Neural cell (in vitro differentiated cells): Measurements from ENCODE around the gene ADGRB3. TPM values are rescaled to one million over a fixed set of nuclear protein-coding genes. Genes with fewer than 3 reads are reported as not detected.

Experiments used
- H2AFZ ChIP-seq: fragments of 200-600, 300-800 bp; sonication (generic), shearing (Covaris generic); 2 replicates; pipeline ENCODE4 v1.6.0; 2014; ENCODE audit warnings: low read depth, mild to moderate bottlenecking, antibody characterized with exemption, low read length, moderate library complexity
- H3F3A ChIP-seq: fragments of 200-600 bp; shearing (Covaris generic); 2 replicates; pipeline ENCODE4 v1.6.1; 2016; ENCODE audit warnings: mild to moderate bottlenecking, moderate library complexity, mixed read lengths, antibody characterized with exemption, low read length; ENCODE audit not compliant: insufficient read depth, poor library complexity, severe bottlenecking
- H3K27ac ChIP-seq: fragments of 200-600, 300-800 bp; sonication (generic), shearing (Covaris generic); 2 replicates; pipeline ENCODE4 v1.5.1; 2014; ENCODE audit warnings: mild to moderate bottlenecking, low read length, moderate library complexity
- H3K27me3 ChIP-seq: fragments of 300-800, 200-600 bp; sonication (generic), shearing (Covaris generic); 2 replicates; pipeline ENCODE4 v1.6.0; 2014; ENCODE audit warnings: mild to moderate bottlenecking, low read depth, low read length, moderate library complexity; ENCODE audit not compliant: insufficient read depth
- H3K36me3 ChIP-seq: fragments of 300-800, 200-600 bp; sonication (generic), shearing (Covaris generic); 2 replicates; pipeline ENCODE4 v1.5.1; 2014; ENCODE audit warnings: mild to moderate bottlenecking, antibody characterized with exemption, low read length, moderate library complexity; ENCODE audit not compliant: insufficient read depth
- H3K4me2 ChIP-seq: fragments of 300-800, 200-600 bp; sonication (generic), shearing (Covaris generic); 2 replicates; pipeline ENCODE4 v1.6.0; 2014; ENCODE audit warnings: mild to moderate bottlenecking, low read length
- H3K4me3 ChIP-seq: fragments of 300-800, 200-600 bp; sonication (generic), shearing (Covaris generic); 2 replicates; pipeline ENCODE4 v1.5.1; 2014; ENCODE audit warnings: mild to moderate bottlenecking, low read length, moderate library complexity
- H3K79me2 ChIP-seq: fragments of 200-600 bp; shearing (Covaris generic); replicated peaks from 2 replicates; pipeline ENCODE4 v1.6.0; 2014; ENCODE audit warnings: mild to moderate bottlenecking, low read length, moderate library complexity; ENCODE audit not compliant: insufficient read depth
- H3K9ac ChIP-seq: fragments of 300-800, 200-600 bp; sonication (generic), shearing (Covaris generic); 2 replicates; pipeline ENCODE4 v1.6.1; 2016; ENCODE audit warnings: mild to moderate bottlenecking, low read length, mixed read lengths
- H3K9me2 ChIP-seq: fragments of 200-600 bp; shearing (Covaris generic); 2 replicates; pipeline ENCODE4 v1.6.1; 2016; ENCODE audit warnings: mild to moderate bottlenecking, low read length, mixed read lengths; ENCODE audit not compliant: insufficient read depth
- H3K9me3 ChIP-seq: fragments of 200-600, 300-800 bp; sonication (generic), shearing (Covaris generic); 2 replicates; pipeline ENCODE4 v1.6.1; 2016; ENCODE audit warnings: mild to moderate bottlenecking, mixed run types, low read length, moderate library complexity, mixed read lengths
- H4K20me1 ChIP-seq: fragments of 200-600 bp; shearing (Covaris generic); 2 replicates; pipeline ENCODE4 v1.6.1; 2016; ENCODE audit warnings: mild to moderate bottlenecking, mixed run types; ENCODE audit not compliant: insufficient read depth
- EP300 ChIP-seq: fragments of 450-650 bp; conservative IDR thresholded peaks from 2 replicates; pipeline ENCODE4 v1.6.1; 2014; ENCODE audit warnings: antibody characterized with exemption, mild to moderate bottlenecking, moderate library complexity; ENCODE audit not compliant: poor library complexity, severe bottlenecking
- EZH2 ChIP-seq: fragments of 200-600, 300-800 bp; shearing (Covaris generic), sonication (generic); IDR thresholded peaks from 2 replicates; pipeline ENCODE4 v1.6.1; 2014; ENCODE audit warnings: antibody characterized with exemption, low read length, borderline replicate concordance, mild to moderate bottlenecking; ENCODE audit not compliant: insufficient read depth, poor library complexity, severe bottlenecking
- MXI1 ChIP-seq: fragments of 450-650 bp; conservative IDR thresholded peaks from 2 replicates; pipeline ENCODE4 v1.6.1; 2014; ENCODE audit warnings: antibody characterized with exemption, mild to moderate bottlenecking; ENCODE audit not compliant: poor library complexity, severe bottlenecking
- POLR2AphosphoS5 ChIP-seq: IDR thresholded peaks from 2 replicates; pipeline ENCODE4 v1.6.1; 2012
- RAD21 ChIP-seq: fragments of 450-650 bp; conservative IDR thresholded peaks from 2 replicates; pipeline ENCODE4 v1.6.1; 2014; ENCODE audit warnings: antibody characterized with exemption, mild to moderate bottlenecking, moderate library complexity
- SMC3 ChIP-seq: fragments of 450-650 bp; conservative IDR thresholded peaks from 2 replicates; pipeline ENCODE4 v1.6.1; 2014; ENCODE audit warnings: antibody characterized with exemption, mild to moderate bottlenecking, moderate library complexity; ENCODE audit not compliant: poor library complexity
- TAF1 ChIP-seq: IDR thresholded peaks from 2 replicates; pipeline ENCODE4 v1.6.1; 2012; ENCODE audit warnings: low read depth
- polyA plus RNA-seq: library from polyadenylated mRNA; depleted of rRNA; stranded (reverse); fragments of >200 nt; gene quantifications from 2 replicates; pipeline ENCODE4 v1.2.3, GENCODE V29; 2014
- TF ChIP-seq, protein P1 (sequence below): fragments of 450-650 bp; IDR thresholded peaks from 2 replicates; pipeline ENCODE4 v1.5.1; 2014; ENCODE audit warnings: antibody characterized with exemption, mild to moderate bottlenecking, moderate library complexity; ENCODE audit not compliant: poor library complexity, severe bottlenecking
- TF ChIP-seq, protein P2 (sequence below): IDR thresholded peaks from 2 replicates; pipeline ENCODE4 v1.6.1; 2012; ENCODE audit warnings: borderline replicate concordance

Gene ADGRB3
- polyA plus RNA-seq, 1 donor from 2014 or later, result 66.5 TPM

DNA sequence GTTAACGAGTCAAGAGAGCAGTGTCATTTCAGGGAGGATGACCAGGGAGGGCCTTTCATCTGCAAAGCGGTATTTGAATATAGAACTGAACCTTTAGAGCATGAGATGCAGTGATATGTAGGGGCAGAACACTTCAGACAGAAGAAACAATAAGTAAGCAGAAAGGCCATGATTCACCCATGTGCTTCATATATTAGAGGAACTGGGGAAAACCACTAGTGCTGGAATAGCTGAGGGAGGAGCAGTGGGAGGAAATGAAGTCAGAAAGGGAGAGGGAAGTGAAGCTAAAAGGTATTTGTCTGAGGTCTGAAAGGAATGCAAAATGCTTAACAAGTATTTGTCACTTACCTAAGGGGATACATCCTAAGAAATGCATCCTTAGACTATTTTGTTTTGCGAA, 391.2 kb downstream of the ADGRB3 start:
- H3K4me3 ChIP-seq, result no peak overlapping the region
- H3K9ac ChIP-seq, result no peak overlapping the region
- no peaks in the 10 kb centered on the region for H3F3A ChIP-seq
- H3K4me2 ChIP-seq, result no peak overlapping the region
- H3K36me3 ChIP-seq, result no peaks in the 10 kb centered on the region
- no peak overlapping the region for H3K27ac ChIP-seq
- no peaks in the 10 kb centered on the region for H3K9me3 ChIP-seq
- H4K20me1 ChIP-seq, result no peaks in the 10 kb centered on the region
- H2AFZ ChIP-seq, result no peak overlapping the region
- no peaks in the 10 kb centered on the region for H3K79me2 ChIP-seq
- no peaks in the 10 kb centered on the region for H3K27me3 ChIP-seq
- H3K9me2 ChIP-seq, result no peaks in the 10 kb centered on the region
- TF ChIP-seq POLR2AphosphoS5 (no peak), MXI1 (no peak), EZH2 (no peak), RAD21 (no peak), TAF1 (no peak), SMC3 (no peak), EP300 (no peak)
- TF ChIP-seq, protein P1, sequence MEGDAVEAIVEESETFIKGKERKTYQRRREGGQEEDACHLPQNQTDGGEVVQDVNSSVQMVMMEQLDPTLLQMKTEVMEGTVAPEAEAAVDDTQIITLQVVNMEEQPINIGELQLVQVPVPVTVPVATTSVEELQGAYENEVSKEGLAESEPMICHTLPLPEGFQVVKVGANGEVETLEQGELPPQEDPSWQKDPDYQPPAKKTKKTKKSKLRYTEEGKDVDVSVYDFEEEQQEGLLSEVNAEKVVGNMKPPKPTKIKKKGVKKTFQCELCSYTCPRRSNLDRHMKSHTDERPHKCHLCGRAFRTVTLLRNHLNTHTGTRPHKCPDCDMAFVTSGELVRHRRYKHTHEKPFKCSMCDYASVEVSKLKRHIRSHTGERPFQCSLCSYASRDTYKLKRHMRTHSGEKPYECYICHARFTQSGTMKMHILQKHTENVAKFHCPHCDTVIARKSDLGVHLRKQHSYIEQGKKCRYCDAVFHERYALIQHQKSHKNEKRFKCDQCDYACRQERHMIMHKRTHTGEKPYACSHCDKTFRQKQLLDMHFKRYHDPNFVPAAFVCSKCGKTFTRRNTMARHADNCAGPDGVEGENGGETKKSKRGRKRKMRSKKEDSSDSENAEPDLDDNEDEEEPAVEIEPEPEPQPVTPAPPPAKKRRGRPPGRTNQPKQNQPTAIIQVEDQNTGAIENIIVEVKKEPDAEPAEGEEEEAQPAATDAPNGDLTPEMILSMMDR, result no peak
- TF ChIP-seq, protein P2, sequence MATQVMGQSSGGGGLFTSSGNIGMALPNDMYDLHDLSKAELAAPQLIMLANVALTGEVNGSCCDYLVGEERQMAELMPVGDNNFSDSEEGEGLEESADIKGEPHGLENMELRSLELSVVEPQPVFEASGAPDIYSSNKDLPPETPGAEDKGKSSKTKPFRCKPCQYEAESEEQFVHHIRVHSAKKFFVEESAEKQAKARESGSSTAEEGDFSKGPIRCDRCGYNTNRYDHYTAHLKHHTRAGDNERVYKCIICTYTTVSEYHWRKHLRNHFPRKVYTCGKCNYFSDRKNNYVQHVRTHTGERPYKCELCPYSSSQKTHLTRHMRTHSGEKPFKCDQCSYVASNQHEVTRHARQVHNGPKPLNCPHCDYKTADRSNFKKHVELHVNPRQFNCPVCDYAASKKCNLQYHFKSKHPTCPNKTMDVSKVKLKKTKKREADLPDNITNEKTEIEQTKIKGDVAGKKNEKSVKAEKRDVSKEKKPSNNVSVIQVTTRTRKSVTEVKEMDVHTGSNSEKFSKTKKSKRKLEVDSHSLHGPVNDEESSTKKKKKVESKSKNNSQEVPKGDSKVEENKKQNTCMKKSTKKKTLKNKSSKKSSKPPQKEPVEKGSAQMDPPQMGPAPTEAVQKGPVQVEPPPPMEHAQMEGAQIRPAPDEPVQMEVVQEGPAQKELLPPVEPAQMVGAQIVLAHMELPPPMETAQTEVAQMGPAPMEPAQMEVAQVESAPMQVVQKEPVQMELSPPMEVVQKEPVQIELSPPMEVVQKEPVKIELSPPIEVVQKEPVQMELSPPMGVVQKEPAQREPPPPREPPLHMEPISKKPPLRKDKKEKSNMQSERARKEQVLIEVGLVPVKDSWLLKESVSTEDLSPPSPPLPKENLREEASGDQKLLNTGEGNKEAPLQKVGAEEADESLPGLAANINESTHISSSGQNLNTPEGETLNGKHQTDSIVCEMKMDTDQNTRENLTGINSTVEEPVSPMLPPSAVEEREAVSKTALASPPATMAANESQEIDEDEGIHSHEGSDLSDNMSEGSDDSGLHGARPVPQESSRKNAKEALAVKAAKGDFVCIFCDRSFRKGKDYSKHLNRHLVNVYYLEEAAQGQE, result no peak

DNA sequence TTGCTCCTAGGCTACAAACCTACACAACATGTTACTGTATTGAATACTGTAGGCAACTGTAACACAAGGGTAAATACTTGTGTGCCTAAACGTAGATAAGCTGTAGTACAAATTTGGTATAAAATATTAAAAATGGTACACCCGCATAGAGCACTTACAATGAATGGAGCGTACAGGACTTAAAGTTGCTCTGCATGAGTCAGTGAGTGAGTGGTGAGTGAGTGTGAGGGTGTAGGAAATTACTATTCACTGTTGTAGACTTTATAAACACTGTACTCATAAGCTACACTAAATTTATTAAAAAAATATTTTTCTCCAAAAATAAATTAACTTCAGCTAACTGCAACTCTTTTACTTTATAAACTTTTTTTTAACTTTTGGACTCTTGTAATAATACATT, 391.6 kb downstream of the ADGRB3 start:
- H2AFZ ChIP-seq, result no peak overlapping the region
- H3K79me2 ChIP-seq, result no peaks in the 10 kb centered on the region
- no peaks in the 10 kb centered on the region for H3K27me3 ChIP-seq
- no peak overlapping the region for H3K9ac ChIP-seq
- H3K36me3 ChIP-seq, result no peaks in the 10 kb centered on the region
- no peak for TF ChIP-seq EZH2
- TF ChIP-seq EP300, result no peak
- TF ChIP-seq, protein P2, result no peak
- TF ChIP-seq POLR2AphosphoS5, result no peak
- no peak for TF ChIP-seq TAF1
- TF ChIP-seq, protein P1, result no peak
- TF ChIP-seq RAD21, result no peak
- TF ChIP-seq SMC3, result no peak
- TF ChIP-seq MXI1, result no peak
- H4K20me1 ChIP-seq, result no peaks in the 10 kb centered on the region
- no peaks in the 10 kb centered on the region for H3F3A ChIP-seq
- H3K9me3 ChIP-seq, result no peaks in the 10 kb centered on the region
- no peak overlapping the region for H3K4me3 ChIP-seq
- no peak overlapping the region for H3K27ac ChIP-seq
- H3K4me2 ChIP-seq, result no peak overlapping the region
- no peaks in the 10 kb centered on the region for H3K9me2 ChIP-seq
